Activated CD4-positive, alpha-beta T cell treated with anti-CD3 and anti-CD28 coated beads, Interleukin-2, Interleukin-4, amounts not matched to agents 100 ng/mL and 50 ng/mL, durations not matched to agents 16 hours and 8 hours (primary cell): Measurements from ENCODE around the gene RASAL3.
"Not testable (repeated sequence)": the region's sequence is repeated elsewhere in the genome, so short reads cannot be mapped to it uniquely, and the experiment has no call there.

Experiments used
- DNase-seq: peaks from one replicate; pipeline ENCODE4 v3.0.0-alpha.2; 2020; ENCODE audit warnings: low spot score

The RASAL3 gene

GRCh38 chr19:15473821-15474220, 9.5 kb upstream of the RASAL3 start:
- DNase-seq = not testable (repeated sequence)

- no peak for DNase-seq
Measured at GRCh38 chr19:15471639-15472101, 7.3 kb upstream of the RASAL3 start.

GRCh38 chr19:15469513-15470297, 5.4 kb upstream of the RASAL3 start:
- DNase-seq = no peak

GRCh38 chr19:15468675-15469512, 4.5 kb upstream of the RASAL3 start:
- DNase-seq = no peak

- no peak for DNase-seq
Measured at GRCh38 chr19:15467734-15468214, 3.4 kb upstream of the RASAL3 start.

GRCh38 chr19:15466851-15467733, 2.7 kb upstream of the RASAL3 start:
- DNase-seq = peak; percentile 94

GRCh38 chr19:15463861-15464371, 428 bp downstream of the RASAL3 start:
- DNase-seq = peak; percentile 89

- DNase-seq = no peak
Measured at GRCh38 chr19:15461694-15462093, 2.6 kb downstream of the RASAL3 start.

GRCh38 chr19:15457701-15458484, 6.5 kb downstream of the RASAL3 start:
- no peak for DNase-seq

GRCh38 chr19:15456871-15457700, 7.3 kb downstream of the RASAL3 start:
- DNase-seq = no peak

- no peak for DNase-seq
Measured at GRCh38 chr19:15456441-15456840, 7.9 kb downstream of the RASAL3 start.

GRCh38 chr19:15455996-15456395, 8.3 kb downstream of the RASAL3 start:
- DNase-seq = no peak

- no peak for DNase-seq
Measured at GRCh38 chr19:15453906-15454860, 10.2 kb downstream of the RASAL3 start.

- no peak for DNase-seq
Measured at GRCh38 chr19:15453091-15453578, 11.2 kb downstream of the RASAL3 start.

- DNase-seq = no peak
Measured at GRCh38 chr19:15452111-15453047, 12.0 kb downstream of the RASAL3 start.

GRCh38 chr19:15450528-15450890, 13.8 kb downstream of the RASAL3 start:
- DNase-seq = no peak
